Neural progenitor cell (in vitro differentiated cells): ENCODE measurements around the gene GIMAP6. TPM values are rescaled to one million over a fixed set of nuclear protein-coding genes. Genes with fewer than 3 reads are reported as not detected.

Source experiments
- DNase-seq: peaks from one replicate; pipeline ENCODE4 v3.0.0-alpha.2; 2016; ENCODE audit warnings: low spot score
- H2AFZ ChIP-seq: fragments of 200-600 bp; sonication (generic); replicated peaks from 2 replicates; pipeline ENCODE4 v1.6.1; 2016; ENCODE audit warnings: antibody characterized with exemption
- H3F3A ChIP-seq: fragments of 200-600 bp; sonication (generic); 2 replicates; pipeline ENCODE4 v1.6.1; 2016; ENCODE audit warnings: antibody characterized with exemption, low read depth
- H3K27ac ChIP-seq: fragments of 200-600 bp; sonication (generic); 2 replicates; pipeline ENCODE4 v1.5.1; 2016; ENCODE audit warnings: mild to moderate bottlenecking
- H3K27me3 ChIP-seq: fragments of 200-600 bp; sonication (generic); 2 replicates; pipeline ENCODE4 v1.6.1; 2016; ENCODE audit warnings: mild to moderate bottlenecking, moderate library complexity
- H3K36me3 ChIP-seq: fragments of 200-600 bp; sonication (generic); 2 replicates; pipeline ENCODE4 v1.5.1; 2016
- H3K4me1 ChIP-seq: fragments of 200-600 bp; sonication (generic); 2 replicates; pipeline ENCODE4 v1.6.1; 2016; ENCODE audit warnings: mixed run types
- H3K4me2 ChIP-seq: fragments of 200-600 bp; sonication (generic); 2 replicates; pipeline ENCODE4 v1.6.1; 2016
- H3K4me3 ChIP-seq: fragments of 200-600 bp; sonication (generic); 2 replicates; pipeline ENCODE4 v1.5.1; 2016
- H3K79me2 ChIP-seq: fragments of 200-600 bp; sonication (generic); 2 replicates; pipeline ENCODE4 v1.6.1; 2016; ENCODE audit warnings: low read depth
- H3K9ac ChIP-seq: fragments of 200-600 bp; sonication (generic); 2 replicates; pipeline ENCODE4 v1.6.1; 2016
- H3K9me3 ChIP-seq: fragments of 200-600 bp; sonication (generic); 2 replicates; pipeline ENCODE4 v1.5.1; 2016; ENCODE audit warnings: low read depth
- H4K20me1 ChIP-seq: fragments of 200-600 bp; sonication (generic); 2 replicates; pipeline ENCODE4 v1.6.1; 2016; ENCODE audit warnings: low read depth
- H3K27ac Mint-ChIP-seq: 3 replicates; pipeline ENCODE4 v1.8.0; 2021; ENCODE audit warnings: mixed read lengths
- H3K27me3 Mint-ChIP-seq: 2 replicates; pipeline ENCODE4 v1.8.0; 2022; ENCODE audit warnings: low read depth, mild to moderate bottlenecking, inconsistent platforms, moderate library complexity, mixed read lengths; ENCODE audit not compliant: insufficient read depth
- H3K36me3 Mint-ChIP-seq: 3 replicates; pipeline ENCODE4 v1.8.0; 2021; ENCODE audit warnings: mixed read lengths
- H3K4me1 Mint-ChIP-seq: 3 replicates; pipeline ENCODE4 v1.8.0; 2021; ENCODE audit warnings: mixed read lengths
- H3K4me3 Mint-ChIP-seq: 3 replicates; pipeline ENCODE4 v1.8.0; 2021; ENCODE audit warnings: mild to moderate bottlenecking, moderate library complexity, mixed read lengths
- H3K9me3 Mint-ChIP-seq: 3 replicates; pipeline ENCODE4 v1.8.0; 2020; ENCODE audit warnings: mixed read lengths
- EZH2 ChIP-seq: fragments of 200-600 bp; sonication (generic); IDR thresholded peaks from 2 replicates; pipeline ENCODE4 v1.6.1; 2017; ENCODE audit warnings: antibody characterized with exemption, mild to moderate bottlenecking, moderate library complexity
- EZH2phosphoT487 ChIP-seq: fragments of 200-600 bp; sonication (generic); IDR thresholded peaks from 2 replicates; pipeline ENCODE4 v1.6.1; 2017; ENCODE audit warnings: antibody characterized with exemption
- total RNA-seq: library from RNA; depleted of rRNA; stranded (reverse); fragments of >200 nt; gene quantifications from 2 replicates; pipeline ENCODE4 v1.2.3, GENCODE V29; 2015; ENCODE audit warnings: low replicate concordance
- TF ChIP-seq, protein P1 (sequence below): fragments of 200-600 bp; sonication (generic); IDR thresholded peaks from 2 replicates; pipeline ENCODE4 v1.5.1; 2017; ENCODE audit warnings: antibody characterized with exemption, mild to moderate bottlenecking

Gene GIMAP6
- total RNA-seq, 1 donor from 2014 or later = not detected

DNA sequence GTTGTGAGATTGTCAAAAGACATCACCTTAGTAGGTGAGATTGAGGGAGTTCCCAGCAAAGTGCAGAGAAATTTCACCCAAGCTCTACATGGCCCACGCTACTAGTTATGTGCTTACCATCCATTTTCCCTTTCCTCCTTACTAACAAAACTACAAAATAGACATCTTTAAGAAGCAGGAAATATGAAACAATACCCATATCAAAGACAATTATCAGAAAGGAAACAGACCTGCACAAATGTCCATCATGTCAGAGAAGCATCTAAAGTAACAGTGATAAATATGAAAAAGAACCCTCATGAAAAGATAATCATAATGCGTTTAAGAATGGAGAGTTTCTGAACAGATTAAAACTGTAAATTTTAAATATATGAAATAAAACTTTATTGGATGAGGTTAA is 36.8 kb downstream of the GIMAP6 start:
- H3K27ac ChIP-seq = no peak overlapping the region
- peaks cover 11% of the 10 kb centered on the region for H3K27me3 Mint-ChIP-seq
- no peak for DNase-seq
- H3K36me3 Mint-ChIP-seq = no peaks in the 10 kb centered on the region
- no peaks in the 10 kb centered on the region for H4K20me1 ChIP-seq
- peaks cover 4% of the 10 kb centered on the region for H3K4me1 Mint-ChIP-seq
- H3K9me3 Mint-ChIP-seq = peaks cover 43% of the 10 kb centered on the region
- no peaks in the 10 kb centered on the region for H3K4me1 ChIP-seq
- no peaks in the 10 kb centered on the region for H3F3A ChIP-seq
- H3K27me3 ChIP-seq = peaks cover 3% of the 10 kb centered on the region
- no peak overlapping the region for H3K9ac ChIP-seq
- H3K27ac Mint-ChIP-seq = no peak overlapping the region
- TF ChIP-seq EZH2phosphoT487 (no peak), EZH2 (no peak)
- TF ChIP-seq, protein P1, sequence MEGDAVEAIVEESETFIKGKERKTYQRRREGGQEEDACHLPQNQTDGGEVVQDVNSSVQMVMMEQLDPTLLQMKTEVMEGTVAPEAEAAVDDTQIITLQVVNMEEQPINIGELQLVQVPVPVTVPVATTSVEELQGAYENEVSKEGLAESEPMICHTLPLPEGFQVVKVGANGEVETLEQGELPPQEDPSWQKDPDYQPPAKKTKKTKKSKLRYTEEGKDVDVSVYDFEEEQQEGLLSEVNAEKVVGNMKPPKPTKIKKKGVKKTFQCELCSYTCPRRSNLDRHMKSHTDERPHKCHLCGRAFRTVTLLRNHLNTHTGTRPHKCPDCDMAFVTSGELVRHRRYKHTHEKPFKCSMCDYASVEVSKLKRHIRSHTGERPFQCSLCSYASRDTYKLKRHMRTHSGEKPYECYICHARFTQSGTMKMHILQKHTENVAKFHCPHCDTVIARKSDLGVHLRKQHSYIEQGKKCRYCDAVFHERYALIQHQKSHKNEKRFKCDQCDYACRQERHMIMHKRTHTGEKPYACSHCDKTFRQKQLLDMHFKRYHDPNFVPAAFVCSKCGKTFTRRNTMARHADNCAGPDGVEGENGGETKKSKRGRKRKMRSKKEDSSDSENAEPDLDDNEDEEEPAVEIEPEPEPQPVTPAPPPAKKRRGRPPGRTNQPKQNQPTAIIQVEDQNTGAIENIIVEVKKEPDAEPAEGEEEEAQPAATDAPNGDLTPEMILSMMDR = no peak
- no peaks in the 10 kb centered on the region for H3K36me3 ChIP-seq
- no peak overlapping the region for H3K4me3 ChIP-seq
- H3K9me3 ChIP-seq = no peaks in the 10 kb centered on the region
- no peak overlapping the region for H3K4me3 Mint-ChIP-seq
- no peak overlapping the region for H3K4me2 ChIP-seq
- H2AFZ ChIP-seq = no peak overlapping the region
- H3K79me2 ChIP-seq = no peaks in the 10 kb centered on the region

DNA sequence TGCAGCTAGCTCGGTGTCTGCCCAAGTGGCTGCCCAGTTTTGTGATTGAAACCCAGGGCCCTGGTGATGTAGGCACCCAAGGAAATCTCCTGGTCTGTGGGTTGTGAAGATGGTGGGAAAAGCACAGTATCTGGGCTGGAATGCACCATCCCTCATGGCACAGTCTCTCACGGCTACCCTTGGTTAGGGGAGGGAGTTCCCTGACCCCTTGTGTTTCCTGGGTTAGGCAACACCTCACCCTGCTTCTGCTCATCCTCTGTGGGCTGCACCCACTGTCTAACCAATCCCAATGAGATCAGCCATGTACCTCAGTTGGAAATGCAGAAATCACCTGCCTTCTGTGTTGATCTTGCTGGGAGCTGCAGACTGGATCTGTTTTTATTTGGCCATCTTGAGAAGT is 37.4 kb downstream of the GIMAP6 start:
- peaks cover 39% of the 10 kb centered on the region for H3K9me3 Mint-ChIP-seq
- H3K4me3 ChIP-seq = no peak overlapping the region
- TF ChIP-seq, protein P1 = no peak
- TF ChIP-seq EZH2 (no peak), EZH2phosphoT487 (no peak)

DNA sequence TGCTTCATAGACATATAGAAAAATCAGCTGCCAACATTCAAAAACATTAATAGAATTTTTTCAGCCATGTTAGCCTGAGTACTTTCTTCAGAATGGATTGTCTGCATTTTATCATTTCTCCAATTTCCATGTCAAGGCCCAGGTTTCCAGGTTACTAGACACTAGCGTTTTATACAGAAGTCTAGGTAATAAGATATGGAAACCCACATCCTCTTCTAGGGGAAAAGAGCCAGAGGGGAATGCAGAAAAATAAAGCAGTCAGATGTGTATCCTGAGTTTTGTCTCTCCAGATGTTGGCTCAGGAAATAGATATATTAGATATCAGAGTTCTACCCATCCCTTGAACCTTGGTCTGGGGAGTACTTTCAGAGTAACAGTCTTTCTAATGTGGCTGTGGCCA is 44.6 kb downstream of the GIMAP6 start:
- Histone ChIP-seq H3K79me2 (no peaks in the 10 kb centered on the region), H3K27ac (no peak overlapping the region), H2AFZ (no peak overlapping the region), H3K4me1 (no peaks in the 10 kb centered on the region), H3F3A (no peaks in the 10 kb centered on the region), H3K9me3 (no peaks in the 10 kb centered on the region), H3K4me3 (no peak overlapping the region), H3K9ac (no peak overlapping the region), H4K20me1 (no peaks in the 10 kb centered on the region), H3K4me2 (no peak overlapping the region), H3K27me3 (peaks cover 3% of the 10 kb centered on the region), H3K36me3 (no peaks in the 10 kb centered on the region)
- Mint-ChIP-seq H3K27me3 (peaks cover under 1% of the 10 kb centered on the region), H3K9me3 (peaks cover 16% of the 10 kb centered on the region), H3K4me1 (no peaks in the 10 kb centered on the region), H3K36me3 (no peaks in the 10 kb centered on the region), H3K27ac (no peak overlapping the region), H3K4me3 (no peak overlapping the region)
- TF ChIP-seq EZH2 (no peak), EZH2phosphoT487 (no peak)
- TF ChIP-seq, protein P1 = no peak
- DNase-seq = no peak

More for the DNA sequence above, 37.4 kb downstream of the GIMAP6 start:
- no peaks in the 10 kb centered on the region for H3F3A ChIP-seq
- H3K27me3 Mint-ChIP-seq = peaks cover 11% of the 10 kb centered on the region
- no peaks in the 10 kb centered on the region for H3K36me3 Mint-ChIP-seq
- peaks cover 4% of the 10 kb centered on the region for H3K4me1 Mint-ChIP-seq
- H3K4me2 ChIP-seq = no peak overlapping the region
- no peak overlapping the region for H3K9ac ChIP-seq
- H3K4me1 ChIP-seq = no peaks in the 10 kb centered on the region
- no peak overlapping the region for H3K4me3 Mint-ChIP-seq
- no peak overlapping the region for H2AFZ ChIP-seq
- no peak overlapping the region for H3K27ac ChIP-seq
- DNase-seq = no peak
- peaks cover 3% of the 10 kb centered on the region for H3K27me3 ChIP-seq
- H3K27ac Mint-ChIP-seq = no peak overlapping the region
- H3K9me3 ChIP-seq = no peaks in the 10 kb centered on the region
- H3K79me2 ChIP-seq = no peaks in the 10 kb centered on the region
- no peaks in the 10 kb centered on the region for H4K20me1 ChIP-seq
- H3K36me3 ChIP-seq = no peaks in the 10 kb centered on the region
